Measurements from ENCODE around the gene RBX1.

DNA sequence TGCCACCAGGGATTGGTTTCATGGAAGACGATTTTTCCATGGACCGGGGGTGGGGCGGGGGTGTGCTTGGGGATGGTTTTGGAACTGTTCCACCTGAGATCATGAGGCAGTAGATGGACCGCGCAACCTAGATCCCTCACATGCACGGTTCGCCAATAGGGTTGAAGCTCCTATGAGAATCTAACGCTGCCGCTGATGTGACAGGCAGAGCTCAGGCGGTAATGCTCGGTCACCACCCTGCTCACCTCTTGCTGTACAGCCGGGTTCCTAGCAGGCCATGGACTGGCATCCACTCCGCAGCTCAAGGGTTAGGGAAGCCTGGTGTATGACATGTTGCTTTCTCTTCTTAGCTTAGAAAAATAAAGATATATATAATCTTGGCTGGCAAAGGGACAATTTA, 22.0 kb downstream of the RBX1 start:
- TF ChIP-seq GATA2 (IDR thresholded peaks at IDR 0.05; ENCODE audit: low read depth, low read length) (no peak), GATA3 (IDR thresholded peaks at IDR 0.05; ENCODE audit: low read depth, low read length) (no peak)

All from SH-SY5Y (cell line).